Heart right ventricle (tissue), 16 donors: ENCODE results near the gene IGSF9B. TPM values are rescaled to one million over a fixed set of nuclear protein-coding genes. Genes with fewer than 3 reads are reported as not detected.
A peak's percentile ranks its signal among the peaks of the same experiment; 100 is the strongest.

ENCODE experiments used
- ATAC-seq, 8 donors: fragments of 200-7000 bp; cut with Tn5 transposase; one replicate each; pipeline ENCODE4 v1.9.1; 2020; ENCODE audit warnings: mild to moderate bottlenecking in 8 of 8, moderate library complexity in 8 of 8, moderate number of reproducible peaks in 1 of 8
- DNase-seq, 2 donors: peaks; one replicate each; pipeline ENCODE4 v3.0.0-alpha.2; 2020
- H3K27ac ChIP-seq, 10 donors: fragments of 200-600 bp; sonication (generic) in 2 of 10; one replicate each; pipeline versions ENCODE4 v1.5.0 to v1.8.0; 2020 to 2022; ENCODE audit warnings: mild to moderate bottlenecking in 3 of 10
- H3K27me3 ChIP-seq, 7 donors: fragments of 200-600 bp; one replicate each; pipeline ENCODE4 v1.8.0; 2021 to 2022; ENCODE audit warnings: mild to moderate bottlenecking in 2 of 7
- H3K36me3 ChIP-seq, 9 donors: fragments of 200-600 bp; sonication (generic) in 1 of 9; one replicate each; pipeline versions ENCODE4 v1.5.0 to v1.8.0; 2020 to 2022; ENCODE audit warnings: mild to moderate bottlenecking in 2 of 9
- H3K4me1 ChIP-seq, 9 donors: fragments of 200-600 bp; sonication (generic) in 1 of 9; one replicate each; pipeline versions ENCODE4 v1.5.0 to v1.8.0; 2020 to 2022; ENCODE audit warnings: mild to moderate bottlenecking in 4 of 9
- H3K4me3 ChIP-seq, 10 donors: fragments of 200-600 bp; sonication (generic) in 2 of 10; one replicate each; pipeline versions ENCODE4 v1.5.0 to v1.8.0; 2020 to 2022; ENCODE audit warnings: mild to moderate bottlenecking in 7 of 10, moderate library complexity in 2 of 10
- H3K9me3 ChIP-seq, 11 donors: fragments of 200-600 bp in 10 of 11; sonication (generic) in 2 of 11; one replicate each; pipeline versions ENCODE4 v1.5.0 to v1.8.0; 2013 to 2022; ENCODE audit warnings: mild to moderate bottlenecking in 2 of 11, control low read depth in 1 of 11, moderate library complexity in 1 of 11
- WGBS, 2 donors: extraction: QIAGEN DNeasy Blood & Tissue Kit; methylation state at CpG; one replicate each; pipeline ENCODE4 v1.1.7; 2013; ENCODE audit warnings: inconsistent platforms in 1 of 2; 5-methylcytosine and 5-hydroxymethylcytosine counted together
- intact Hi-C, 10 donors: fragments of 100-400 bp; cut with DNase I; formaldehyde crosslinking; loops; one replicate each; pipeline versions ENCODE4 v1.11.1 to v1.14.2; 2022
- polyA plus RNA-seq, 2 donors: library from polyadenylated mRNA; stranded (reverse); fragments of 200-250 nt; gene quantifications; one replicate each; pipeline ENCODE4 v1.2.3, GENCODE V29; 2013
- total RNA-seq, 10 donors: library from RNA; stranded (reverse); fragmentation: NEBNext Ultra II Directional in 3 of 10; extraction: Animal tissue kit (Norgen Biotek cat#: 25700) in 3 of 10; gene quantifications; one replicate each; pipeline versions ENCODE4 v1.2.1 to v1.2.4, GENCODE V29; 2021 to 2023
- TF ChIP-seq, protein P1 (sequence below), 9 donors: fragments of 200-600 bp; sonication (generic) in 2 of 9; IDR thresholded peaks; one replicate each; pipeline versions ENCODE4 v1.5.0 to v1.8.0; 2021 to 2022; ENCODE audit warnings: antibody characterized with exemption in 9 of 9, mild to moderate bottlenecking in 5 of 9, moderate library complexity in 1 of 9
- donor health status: Arrhythmogenic right ventricular cardiomyopathy.
- donor health status: ischemic (EF 13 %, LVEDD 7.1; RV severe dilation, severe dysfunction).
- donor health status: healthy with polysubstance abuse.
- donor health status: DM: no; HTN: yes; CAD: no.
- donor health status: DM: no; HTN: no; CAD: no.
- donor health status: ischemic (EF 25% LVEDD 6.9; RV normal size, moderate dysfunction).
- donor health status: ischemic (EF 25% LVEDD 5.7; RV mildly dilated, moderate dysfunction).
- donor health status: healthy.
- donor health status: DM: yes; HTN: yes; CAD: no.
- donor health status: Ischemic cardiomyopathy.
- donor health status: ischemic (EF 35%, LVEDD 5.7; RV mildly dilated, moderate dysfunction).
- donor health status: nonischemic (EF 11% LVEDD 7.7; RV severe dilation, severe dysfunction).
- donor health status: DM: yes; HTN: yes; CAD: no.
- donor health status: PGD.
- donor health status: ischemic (EF 29% LVEDD 5.4; RV normal size, mild dysfunction).
- donor health status: nonischemic (EF 23%, LVEDD 6.1; RV moderate dilation, normal function).

The IGSF9B gene
- total and polyA plus RNA-seq, 12 donors = 6.7 to 72.3 (median 49.6) TPM

DNA sequence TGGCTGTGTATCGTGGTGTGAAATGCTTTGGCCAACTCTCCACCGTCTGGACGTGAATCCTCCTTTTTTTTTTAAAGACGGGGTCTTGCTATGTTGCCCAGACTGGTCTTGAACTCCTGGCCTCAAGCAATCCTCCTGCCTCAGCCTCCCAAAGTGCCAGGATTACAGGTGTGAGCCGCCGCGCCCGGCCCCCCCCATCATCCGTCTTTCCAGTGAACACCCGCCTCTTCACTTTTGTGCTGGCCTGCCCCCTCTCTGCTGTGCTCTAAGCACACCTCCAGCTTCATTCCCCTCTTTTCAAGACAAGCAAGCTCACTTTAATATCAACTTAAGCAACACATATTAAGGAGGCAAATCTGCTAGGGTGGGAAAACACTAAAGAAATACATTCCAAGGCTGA lies 35.3 kb downstream of the IGSF9B start:
- no peaks in the 10 kb centered on the region for H3K4me1 ChIP-seq
- H3K4me3 ChIP-seq = no peak overlapping the region
- TF ChIP-seq, protein P1, sequence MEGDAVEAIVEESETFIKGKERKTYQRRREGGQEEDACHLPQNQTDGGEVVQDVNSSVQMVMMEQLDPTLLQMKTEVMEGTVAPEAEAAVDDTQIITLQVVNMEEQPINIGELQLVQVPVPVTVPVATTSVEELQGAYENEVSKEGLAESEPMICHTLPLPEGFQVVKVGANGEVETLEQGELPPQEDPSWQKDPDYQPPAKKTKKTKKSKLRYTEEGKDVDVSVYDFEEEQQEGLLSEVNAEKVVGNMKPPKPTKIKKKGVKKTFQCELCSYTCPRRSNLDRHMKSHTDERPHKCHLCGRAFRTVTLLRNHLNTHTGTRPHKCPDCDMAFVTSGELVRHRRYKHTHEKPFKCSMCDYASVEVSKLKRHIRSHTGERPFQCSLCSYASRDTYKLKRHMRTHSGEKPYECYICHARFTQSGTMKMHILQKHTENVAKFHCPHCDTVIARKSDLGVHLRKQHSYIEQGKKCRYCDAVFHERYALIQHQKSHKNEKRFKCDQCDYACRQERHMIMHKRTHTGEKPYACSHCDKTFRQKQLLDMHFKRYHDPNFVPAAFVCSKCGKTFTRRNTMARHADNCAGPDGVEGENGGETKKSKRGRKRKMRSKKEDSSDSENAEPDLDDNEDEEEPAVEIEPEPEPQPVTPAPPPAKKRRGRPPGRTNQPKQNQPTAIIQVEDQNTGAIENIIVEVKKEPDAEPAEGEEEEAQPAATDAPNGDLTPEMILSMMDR (IDR thresholded peaks at IDR 0.05) = no peak
- WGBS, 2 donors = 93 to 96% methylated on average over 10 of the region's 10 CpGs
- ATAC-seq (no peak), DNase-seq (no peak)
- H3K9me3 ChIP-seq = no peaks in the 10 kb centered on the region
- peaks cover 0 to 91% (median 42%) of the 10 kb centered on the region in 9 donors for H3K36me3 ChIP-seq
- intact Hi-C loops = loop anchor here in 2 of 10 donors (10.0 kb wide), 1 partner anchor 223 kb away; no protein-coding TSS in a partner anchor
- no peaks in the 10 kb centered on the region for H3K27me3 ChIP-seq
- no peak overlapping the region for H3K27ac ChIP-seq

DNA sequence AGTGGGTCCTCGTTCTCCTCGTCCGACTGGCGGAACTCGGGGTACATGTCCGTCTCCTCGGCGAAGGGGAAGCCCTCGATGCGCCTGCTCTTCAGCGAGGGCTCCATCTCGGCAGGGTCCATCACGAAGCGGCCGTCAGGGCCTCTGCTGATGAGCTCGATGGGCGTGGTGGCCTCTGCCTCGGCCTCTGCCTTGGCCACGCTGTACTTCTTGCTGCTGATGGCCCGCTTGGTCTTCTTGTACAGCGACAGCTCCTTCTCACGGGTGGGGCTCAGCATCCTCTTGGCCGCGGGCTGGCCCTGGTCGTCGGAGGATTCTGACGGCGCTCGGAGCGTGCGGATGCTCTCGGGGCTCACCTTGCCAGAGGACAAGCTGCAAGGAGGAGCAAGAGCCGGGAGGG lies 35.7 kb downstream of the IGSF9B start:
- 94 to 96% methylated on average over 29 to 33 of the region's 33 CpGs for WGBS, 2 donors
- DNase-seq = no peak
- Histone ChIP-seq H3K4me3 (no peak overlapping the region), H3K9me3 (no peaks in the 10 kb centered on the region), H3K27me3 (no peaks in the 10 kb centered on the region), H3K36me3 (peaks cover 0 to 90% (median 37%) of the 10 kb centered on the region in 9 donors), H3K4me1 (no peaks in the 10 kb centered on the region), H3K27ac (no peak overlapping the region)
- TF ChIP-seq, protein P1 (IDR thresholded peaks at IDR 0.05) = no peak
- intact Hi-C loops = loop anchor here in 2 of 10 donors (10.0 kb wide), 1 partner anchor 224 kb away; no protein-coding TSS in a partner anchor
- ATAC-seq = no peak

DNA sequence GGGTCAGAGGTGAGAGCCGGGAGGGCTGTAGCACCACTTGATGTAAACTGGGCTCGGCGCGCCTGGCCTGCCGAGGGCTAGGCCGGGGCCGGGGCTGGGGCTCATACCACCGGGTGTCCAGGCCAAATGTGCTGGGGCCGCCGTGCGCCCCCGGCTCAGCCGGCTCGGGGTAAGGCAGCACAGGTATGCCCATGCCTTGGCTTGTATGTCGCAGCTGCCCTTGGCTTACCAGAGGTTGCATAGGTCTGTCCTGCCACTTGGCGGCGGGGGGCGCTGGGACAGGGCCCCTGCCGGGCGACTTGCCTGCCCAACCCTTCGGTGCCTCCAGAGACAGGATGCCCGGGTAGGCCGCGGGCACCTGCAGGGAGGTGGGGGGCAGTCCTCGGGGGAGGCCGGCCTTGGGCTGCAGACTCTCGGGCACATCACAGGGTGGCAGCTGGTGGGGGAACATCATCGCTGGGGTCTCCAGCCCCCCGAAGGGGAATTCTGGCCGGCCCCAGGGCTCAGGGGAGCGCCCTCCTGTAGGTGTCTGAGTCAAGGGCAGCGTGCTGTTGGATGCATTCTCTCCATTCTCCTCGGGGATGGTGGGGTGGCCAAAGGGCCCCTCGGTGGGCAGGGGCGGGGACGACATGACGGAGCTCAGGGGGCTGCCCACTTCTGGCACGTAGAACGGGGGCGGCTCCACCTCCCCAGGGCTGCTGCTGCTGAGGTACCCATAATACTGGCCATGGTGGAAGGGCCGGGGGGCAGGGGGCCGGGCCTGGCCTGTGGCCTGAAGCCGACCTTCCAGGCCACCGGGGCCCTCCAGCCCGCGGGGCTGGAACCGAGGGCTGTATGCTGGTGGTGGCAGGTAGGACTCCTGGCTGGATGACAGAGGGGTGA lies 36.4 kb downstream of the IGSF9B start:
- WGBS, 2 donors = 93 to 94% methylated on average over 47 of the region's 47 CpGs
- DNase-seq = no peak
- peaks cover 0 to 90% (median 36%) of the 10 kb centered on the region in 9 donors for H3K36me3 ChIP-seq

More for the DNA sequence above, 36.4 kb downstream of the IGSF9B start:
- H3K27ac ChIP-seq = no peak overlapping the region
- no peaks in the 10 kb centered on the region for H3K4me1 ChIP-seq
- H3K4me3 ChIP-seq = no peak overlapping the region
- peak in 3 of 8 donors; percentile 7 to 24 (median 13) for ATAC-seq
- H3K27me3 ChIP-seq = no peaks in the 10 kb centered on the region
- intact Hi-C loops = loop anchor here in 2 of 10 donors (10.0 kb wide), 1 partner anchor 224 kb away; no protein-coding TSS in a partner anchor
- TF ChIP-seq, protein P1 (IDR thresholded peaks at IDR 0.05) = no peak
- no peaks in the 10 kb centered on the region for H3K9me3 ChIP-seq
